Activated CD8-positive, alpha-beta memory T cell treated with anti-CD3 and anti-CD28 coated beads for 36 hours (primary cell): ENCODE data around the gene MTG2. TPM values are rescaled to one million over a fixed set of nuclear protein-coding genes. Genes with fewer than 3 reads are reported as not detected.

Experiments
- CTCF ChIA-PET: fragments of 350-600 bp; sonication (Branson Sonifier 250); formaldehyde crosslinking; loops from one replicate; lab custom pipeline; 2021; ENCODE audit warnings: antibody characterized with exemption; lab: Charles Lee
- POLR2A ChIA-PET: fragments of 350-600 bp; sonication (Branson Sonifier 250); formaldehyde crosslinking; loops from one replicate; lab custom pipeline; 2021; ENCODE audit warnings: antibody characterized with exemption; lab: Charles Lee
- total RNA-seq, 2 experiments: library from RNA; stranded (reverse); gene quantifications; one replicate each; pipeline ENCODE4 v1.2.3, GENCODE V29; 2021

Gene MTG2, protein sequence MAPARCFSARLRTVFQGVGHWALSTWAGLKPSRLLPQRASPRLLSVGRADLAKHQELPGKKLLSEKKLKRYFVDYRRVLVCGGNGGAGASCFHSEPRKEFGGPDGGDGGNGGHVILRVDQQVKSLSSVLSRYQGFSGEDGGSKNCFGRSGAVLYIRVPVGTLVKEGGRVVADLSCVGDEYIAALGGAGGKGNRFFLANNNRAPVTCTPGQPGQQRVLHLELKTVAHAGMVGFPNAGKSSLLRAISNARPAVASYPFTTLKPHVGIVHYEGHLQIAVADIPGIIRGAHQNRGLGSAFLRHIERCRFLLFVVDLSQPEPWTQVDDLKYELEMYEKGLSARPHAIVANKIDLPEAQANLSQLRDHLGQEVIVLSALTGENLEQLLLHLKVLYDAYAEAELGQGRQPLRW
- total RNA-seq: 10 to 100 TPM; 45.0 to 45.8 TPM

GRCh38 chr20:62182469-62183425, at the start of gene MTG2:
MTG2 (plus strand) TSS chr20:62183028; CDS start chr20:62193421, 10,393 bp downstream.
- ChIA-PET POLR2A (no interaction called here), CTCF (no interaction called here)

- CTCF ChIA-PET: interaction anchor here (1.3 kb wide), 1 partner anchor 12 kb away, joined by 3 read pairs; no protein-coding TSS in a partner anchor
- POLR2A ChIA-PET: no interaction called here
Measured at GRCh38 chr20:62133051-62133845, 49.6 kb upstream of the MTG2 start.

DNA sequence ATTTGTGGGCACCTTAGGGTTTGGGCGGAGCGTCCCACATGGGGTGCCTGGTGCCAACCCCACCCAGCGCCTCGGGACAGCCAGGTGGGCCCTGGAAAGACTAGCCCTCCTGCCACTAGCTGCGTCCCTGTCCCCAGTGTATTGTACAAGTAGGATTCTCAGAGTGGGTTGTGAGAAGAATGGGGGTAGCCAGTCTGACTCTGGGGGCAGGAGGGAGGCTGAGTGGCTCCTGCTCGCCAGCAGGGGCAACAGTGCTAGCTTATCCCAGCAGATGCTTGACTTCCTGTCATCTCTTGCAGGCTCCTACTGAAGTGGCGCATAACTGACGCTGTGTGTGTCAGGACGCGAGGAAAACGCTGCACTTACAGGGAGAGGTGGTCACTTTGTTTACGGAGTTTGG, 49.0 kb upstream of the MTG2 start:
- POLR2A ChIA-PET: no interaction called here
- CTCF ChIA-PET: interaction anchor here (1.3 kb wide), 1 partner anchor 12 kb away, joined by 3 read pairs; no protein-coding TSS in a partner anchor

GRCh38 chr20:62134735-62135231, 48.0 kb upstream of the MTG2 start:
- ChIA-PET POLR2A (interaction anchor here (0.6 to 1.4 kb wide), 3 partner anchors 10 to 143 kb away, joined by 4 read pairs; no protein-coding TSS in a partner anchor), CTCF (interaction anchor here (2.0 kb wide), 1 partner anchor 124 kb away, joined by 7 read pairs; no protein-coding TSS in a partner anchor)

DNA sequence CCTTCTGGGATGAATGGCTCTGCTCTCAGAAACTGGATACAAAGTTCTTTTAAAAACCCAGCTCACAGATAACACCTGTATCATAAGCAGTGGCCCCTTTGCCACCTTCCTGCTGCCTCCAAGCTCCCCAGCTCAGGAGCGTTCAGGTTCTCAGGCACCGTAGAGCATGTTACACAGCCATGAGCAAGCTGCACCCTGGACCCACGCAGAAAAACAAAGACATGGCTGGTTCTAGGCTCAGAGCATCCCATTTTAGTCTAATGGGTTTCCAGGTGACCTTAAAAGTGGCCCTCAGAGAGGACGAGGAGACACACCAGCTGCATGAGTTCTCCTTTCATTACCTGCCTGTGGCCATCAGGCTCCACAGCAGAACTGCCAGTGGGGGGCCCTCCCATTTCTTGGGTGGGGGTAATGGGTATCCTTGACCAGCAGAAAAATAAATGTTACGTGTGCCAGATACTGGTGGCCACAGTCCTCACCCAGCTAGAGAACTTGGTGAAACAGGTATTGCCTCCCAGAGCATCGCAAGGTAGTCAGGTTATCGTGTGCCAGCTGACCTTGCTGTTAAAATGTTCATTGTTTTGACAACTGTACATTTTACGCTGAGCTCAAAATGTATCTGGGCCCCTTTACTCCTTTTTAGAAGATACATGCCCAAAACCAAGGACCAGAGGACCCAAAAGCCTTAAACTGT, 47.1 kb upstream of the MTG2 start:
- CTCF ChIA-PET: interaction anchor here (1.2 to 2.0 kb wide), 2 partner anchors 36 to 125 kb away, joined by 3 to 7 read pairs; no protein-coding TSS in a partner anchor
- POLR2A ChIA-PET: interaction anchor here (0.7 to 1.4 kb wide), 3 partner anchors 11 to 83 kb away, joined by 3 to 4 read pairs (median 4); no protein-coding TSS in a partner anchor

DNA sequence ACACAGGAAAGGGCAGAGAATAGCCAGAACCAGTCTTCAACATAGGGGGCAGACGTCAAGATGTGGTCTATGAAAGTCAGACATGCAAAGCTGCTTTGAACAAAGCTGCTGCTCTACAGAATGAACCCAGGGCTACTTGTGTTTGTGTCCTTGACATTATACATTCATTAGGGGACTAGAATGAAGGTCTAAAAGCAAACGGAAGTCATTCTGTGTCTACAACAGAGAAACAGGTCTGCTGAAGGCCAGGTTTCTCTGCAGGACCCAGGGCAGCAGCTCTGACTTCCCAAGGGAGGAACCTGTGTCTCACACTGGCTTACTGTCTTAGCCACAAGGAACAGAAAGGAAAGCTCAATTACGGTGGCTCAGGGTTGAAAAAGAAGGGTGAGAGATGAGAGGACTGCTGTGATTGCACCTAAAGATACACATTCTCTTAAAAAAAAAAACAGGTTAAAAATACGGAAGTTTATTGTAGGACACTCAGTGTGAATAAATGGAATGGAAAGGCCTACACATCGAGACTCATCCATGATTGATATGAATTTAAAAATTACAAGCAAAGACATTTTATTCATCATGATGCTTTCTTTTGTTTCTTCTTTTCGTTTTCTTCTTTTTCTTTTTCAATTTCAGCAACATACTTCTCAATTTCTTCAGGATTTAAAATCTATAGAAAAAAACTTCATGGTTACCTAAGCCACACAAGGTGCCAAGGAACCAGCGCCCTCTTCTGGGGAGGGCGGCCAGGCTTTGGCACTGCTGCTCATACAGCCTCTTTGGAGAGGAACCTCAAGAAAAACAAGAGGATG, 46.3 kb upstream of the MTG2 start:
- ChIA-PET CTCF (interaction anchor here (1.2 to 2.0 kb wide), 2 partner anchors 35 to 125 kb away, joined by 3 to 7 read pairs; no protein-coding TSS in a partner anchor), POLR2A (interaction anchor here (0.7 kb wide), 1 partner anchor 84 kb away, joined by 3 read pairs; no protein-coding TSS in a partner anchor)

- ChIA-PET POLR2A (no interaction called here), CTCF (interaction anchor here (2.0 kb wide), 1 partner anchor 126 kb away, joined by 7 read pairs; no protein-coding TSS in a partner anchor)
Measured at GRCh38 chr20:62137092-62137384, 45.8 kb upstream of the MTG2 start.

- CTCF ChIA-PET: interaction anchor here (0.9 kb wide), 2 partner anchors 16 to 126 kb away, joined by 3 to 4 read pairs; no protein-coding TSS in a partner anchor
- POLR2A ChIA-PET: no interaction called here
Measured at GRCh38 chr20:62137478-62138203, 45.2 kb upstream of the MTG2 start.

GRCh38 chr20:62138204-62138543, 44.7 kb upstream of the MTG2 start:
- CTCF ChIA-PET: interaction anchor here (0.7 to 0.9 kb wide), 3 partner anchors 16 to 628 kb away, joined by 3 to 4 read pairs (median 3); no protein-coding TSS in a partner anchor
- POLR2A ChIA-PET: no interaction called here

DNA sequence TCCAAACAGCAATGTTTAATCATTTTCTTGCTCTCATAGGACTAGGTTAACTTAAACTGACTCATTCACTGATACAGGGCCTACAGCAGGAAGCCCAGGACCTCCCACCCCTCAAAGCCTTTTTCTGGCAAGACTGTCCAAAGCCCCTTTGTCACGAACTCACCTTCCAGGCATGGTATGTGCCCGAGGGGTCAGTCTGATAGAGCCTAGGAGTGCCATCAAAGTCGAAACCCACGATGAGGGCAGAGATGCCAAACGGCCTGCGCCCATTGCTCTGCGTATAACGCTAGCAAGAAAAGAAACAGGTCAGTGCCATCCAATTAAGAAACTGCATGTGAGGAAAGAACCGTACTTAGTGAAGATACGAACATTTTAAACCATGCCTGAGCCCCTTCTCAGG, 43.9 kb upstream of the MTG2 start:
- POLR2A ChIA-PET: no interaction called here
- CTCF ChIA-PET: interaction anchor here (0.7 to 0.9 kb wide), 2 partner anchors 17 to 629 kb away, joined by 3 read pairs; no protein-coding TSS in a partner anchor

- ChIA-PET POLR2A (no interaction called here), CTCF (no interaction called here)
Measured at GRCh38 chr20:62139636-62140035, 43.2 kb upstream of the MTG2 start.

DNA sequence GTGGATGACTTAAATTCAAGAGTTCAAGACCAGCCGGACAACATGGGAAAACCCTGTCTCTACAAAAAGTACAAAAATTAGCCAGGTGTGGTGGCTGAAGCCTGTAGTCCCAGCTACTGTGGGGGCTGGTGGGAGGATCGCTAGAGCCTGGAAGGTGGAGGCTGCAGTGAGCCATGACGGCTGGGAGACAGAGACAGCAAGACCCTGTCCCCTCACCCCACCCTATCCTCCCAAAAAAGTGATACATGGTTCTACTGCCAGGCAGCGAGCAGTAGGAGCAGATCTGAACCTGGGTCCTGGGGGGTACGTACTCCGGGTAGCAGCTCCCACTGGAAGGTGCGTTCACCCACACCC, 41.8 kb upstream of the MTG2 start:
- ChIA-PET CTCF (interaction anchor here (1.1 to 2.2 kb wide), 4 partner anchors 14 to 130 kb away, joined by 3 to 11 read pairs (median 5); partner anchors contain the start of gene LSM14B), POLR2A (interaction anchor here (1.4 kb wide), 1 partner anchor 19 kb away, joined by 6 read pairs; the partner anchor contains the start of gene LSM14B)

GRCh38 chr20:62141397-62142251, 41.2 kb upstream of the MTG2 start:
- POLR2A ChIA-PET: interaction anchor here (1.4 to 2.6 kb wide), 2 partner anchors 20 kb away, joined by 6 read pairs; partner anchors contain the start of gene LSM14B
- CTCF ChIA-PET: interaction anchor here (1.0 to 2.2 kb wide), 6 partner anchors 13 to 131 kb away, joined by 3 to 11 read pairs (median 4); partner anchors contain the start of gene LSM14B

DNA sequence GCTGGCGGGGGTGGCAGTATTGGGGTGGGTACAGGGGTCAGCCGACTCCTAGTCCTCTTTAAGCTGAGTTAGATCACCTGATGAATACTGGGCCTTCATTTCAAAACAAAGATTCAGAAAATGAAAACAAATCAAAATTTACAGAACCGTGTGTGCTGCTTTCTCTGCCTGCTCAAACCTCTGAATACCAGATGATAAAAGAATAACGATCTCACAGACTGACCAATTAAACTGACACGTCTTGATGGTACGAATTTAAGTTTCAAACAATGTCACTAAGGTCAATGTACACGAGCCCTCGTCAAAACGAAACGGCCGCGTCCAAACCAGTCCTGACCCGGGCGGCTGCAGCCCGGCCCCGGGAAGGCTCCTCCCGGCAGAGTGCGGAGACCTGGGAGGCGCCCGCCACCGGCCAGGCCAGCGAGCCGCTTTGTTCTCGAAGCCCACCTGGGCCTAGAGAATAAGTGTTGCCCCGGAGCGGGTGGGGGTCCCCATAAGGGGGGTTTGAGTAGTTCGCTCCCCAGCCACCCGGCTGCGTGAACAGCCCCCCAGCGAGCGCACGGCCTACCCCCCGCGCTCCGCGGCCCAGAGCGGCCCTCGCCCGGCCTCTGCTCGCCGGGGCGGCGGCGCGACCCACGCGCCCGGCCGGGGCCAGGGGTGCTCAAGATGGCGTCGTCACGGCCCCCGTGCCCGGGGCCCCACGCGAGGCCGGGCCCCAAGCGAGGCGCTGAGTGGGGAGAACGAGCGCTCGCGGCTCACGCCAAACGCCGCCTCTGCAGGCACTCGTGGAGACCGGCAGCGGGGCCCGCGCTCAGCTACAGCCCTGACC, 40.4 kb upstream of the MTG2 start:
- CTCF ChIA-PET: interaction anchor here (0.8 to 2.2 kb wide), 6 partner anchors 14 to 132 kb away, joined by 3 to 11 read pairs (median 3); partner anchors contain the start of gene LSM14B
- POLR2A ChIA-PET: interaction anchor here (2.6 kb wide), 1 partner anchor 21 kb away, joined by 6 read pairs; the partner anchor contains the start of gene LSM14B
